H1 (cell line): ENCODE measurements around the gene C2orf42. TPM values are rescaled to one million over a fixed set of nuclear protein-coding genes. Genes with fewer than 3 reads are reported as not detected.

Source experiments
- polyA plus RNA-seq, 7 experiments: library from polyadenylated mRNA; depleted of rRNA in 3 of 7; stranded (reverse) in 5 of 7; unstranded in 2 of 7; fragments of >200 nt in 5 of 7; fragments of 200-250 nt in 2 of 7; gene quantifications; 1 replicate in 5 of 7; 2 replicates in 1 of 7; 4 replicates in 1 of 7; pipeline versions ENCODE4 v1.2.1 to v1.2.3, GENCODE V29; 2011 to 2013; ENCODE audit warnings: missing spikeins in 2 of 7, mixed read lengths in 2 of 7
- total RNA-seq: library from RNA; stranded (reverse); fragmentation: NEBNext Ultra II Directional; extraction: Animal tissue kit (Norgen Biotek cat#: 25700); gene quantifications from 2 replicates; pipeline ENCODE4 v1.2.1, GENCODE V29; 2021

C2orf42 gene
- total and polyA plus RNA-seq, 2 of the 8 experiments (the other 6 are each of a cell fraction or from before 2014, with no cell fraction given), result 3.9 to 10.7 TPM

Other genes with a start within 250 kb of the C2orf42 start
- 0.86 and 0.95 TPM in 2 replicates for gene ASPRV1, start 229.4 kb downstream of the C2orf42 start, total RNA-seq
- 0.42 and 0.59 TPM in 2 replicates for gene ASPRV1, start 229.4 kb downstream of the C2orf42 start, polyA plus RNA-seq (2011; rRNA removed)
- 493 and 511 TPM in 2 replicates for gene PCBP1, start 103.5 kb downstream of the C2orf42 start, total RNA-seq
- gene PCBP1, start 103.5 kb downstream of the C2orf42 start, polyA plus RNA-seq (2011; rRNA removed), result 279 and 316 TPM in 2 replicates
- gene TIA1, start 57.6 kb upstream of the C2orf42 start, total RNA-seq, result 152 and 181 TPM in 2 replicates
- 44.5 and 58.6 TPM in 2 replicates for gene TIA1, start 57.6 kb upstream of the C2orf42 start, polyA plus RNA-seq (2011; rRNA removed)
- 41.9 and 48.5 TPM in 2 replicates for gene PCYOX1, start 67.1 kb upstream of the C2orf42 start, total RNA-seq
- gene PCYOX1, start 67.1 kb upstream of the C2orf42 start, polyA plus RNA-seq (2011; rRNA removed), result 6.6 and 9.1 TPM in 2 replicates
- 429 and 466 TPM in 2 replicates for gene SNRPG, start 102.7 kb upstream of the C2orf42 start, total RNA-seq
- 96.0 and 195 TPM in 2 replicates for gene SNRPG, start 102.7 kb upstream of the C2orf42 start, polyA plus RNA-seq (2011; rRNA removed)
- gene FAM136A, start 111.0 kb upstream of the C2orf42 start, total RNA-seq, result 118 and 122 TPM in 2 replicates
- gene FAM136A, start 111.0 kb upstream of the C2orf42 start, polyA plus RNA-seq (2011; rRNA removed), result 48.9 and 58.2 TPM in 2 replicates